Activated T-cell treated with anti-CD3 and anti-CD28 coated beads for 48 hours (primary cell): ENCODE results near the gene BABAM1.
"Not testable (repeated sequence)": the region's sequence is repeated elsewhere in the genome, so short reads cannot be mapped to it uniquely, and the experiment has no call there.

ENCODE experiments used
- DNase-seq: peaks from one replicate; pipeline ENCODE4 v3.0.0-alpha.2; 2020; ENCODE audit warnings: low read depth

Gene BABAM1

GRCh38 chr19:17243830-17244617 is 23.2 kb upstream of the BABAM1 start:
- no peak for DNase-seq

- no peak for DNase-seq
Measured at GRCh38 chr19:17244618-17245534, 22.4 kb upstream of the BABAM1 start.

- no peak for DNase-seq
Measured at GRCh38 chr19:17245535-17245984, 21.7 kb upstream of the BABAM1 start, which contains the start of gene NR2F6. Gene NR2F6 (minus strand): TSS chr19:17245919. CDS start chr19:17245220, 699 bp downstream.

- DNase-seq = no peak
Measured at GRCh38 chr19:17246681-17247425, 20.4 kb upstream of the BABAM1 start.

- no peak for DNase-seq
Measured at GRCh38 chr19:17248011-17248776, 19.0 kb upstream of the BABAM1 start.

GRCh38 chr19:17249887-17250548 is 17.2 kb upstream of the BABAM1 start:
- no peak for DNase-seq

- DNase-seq = no peak
Measured at GRCh38 chr19:17254636-17255035, 12.6 kb upstream of the BABAM1 start.

- no peak for DNase-seq
Measured at GRCh38 chr19:17255150-17255621, 12.1 kb upstream of the BABAM1 start.

- no peak for DNase-seq
Measured at GRCh38 chr19:17256130-17256529, 11.1 kb upstream of the BABAM1 start.

GRCh38 chr19:17259118-17259780 is 8.0 kb upstream of the BABAM1 start:
- DNase-seq = no peak

- DNase-seq = no peak
Measured at GRCh38 chr19:17259934-17260333, 7.3 kb upstream of the BABAM1 start.

- peak; percentile 85 for DNase-seq
Measured at GRCh38 chr19:17260842-17261325, 6.4 kb upstream of the BABAM1 start.

GRCh38 chr19:17262557-17262956 is 4.7 kb upstream of the BABAM1 start:
- no peak for DNase-seq

- no peak for DNase-seq
Measured at GRCh38 chr19:17263712-17264640, 3.3 kb upstream of the BABAM1 start.

GRCh38 chr19:17264641-17264979 is 2.6 kb upstream of the BABAM1 start, which contains the start of gene USHBP1:
Gene USHBP1 (minus strand): TSS chr19:17264745. CDS start chr19:17264299, 446 bp downstream.
- DNase-seq = no peak

GRCh38 chr19:17266026-17266425 is 1.2 kb upstream of the BABAM1 start:
- DNase-seq = no peak

GRCh38 chr19:17266589-17266974 is 661 bp upstream of the BABAM1 start:
- DNase-seq = peak; percentile 8

- DNase-seq = no peak
Measured at GRCh38 chr19:17268754-17269153, 1.5 kb downstream of the BABAM1 start.

GRCh38 chr19:17274892-17275291 is 7.6 kb downstream of the BABAM1 start:
- not testable (repeated sequence) for DNase-seq
